Measurements from ENCODE around the gene RBM7.

- TF ChIP-seq CTCF (IDR thresholded peaks at IDR 0.05) (no peak), POLR2A (IDR thresholded peaks at IDR 0.05) (no peak)
Observed at GRCh38 chr11:114413958-114414357, 13.5 kb downstream of the RBM7 start.
